Astrocyte (in vitro differentiated cells and primary cell): Measurements from ENCODE around the gene PCDHGC3. TPM values are rescaled to one million over a fixed set of nuclear protein-coding genes. Genes with fewer than 3 reads are reported as not detected.

Source experiments
- DNase-seq: peaks from one replicate; pipeline ENCODE4 v3.0.0-alpha.2; 2010; ENCODE audit warnings: low read depth
- FAIRE-seq: peaks from 2 replicates; lab custom pipeline; 2011; peaks lifted over from hg19 to GRCh38; lab: Jason Lieb, UNC
- H2AFZ ChIP-seq: 2 replicates; pipeline ENCODE4 v1.6.0; 2012; ENCODE audit warnings: low read depth, low read length, inconsistent platforms
- H3K27ac ChIP-seq: 2 replicates; pipeline ENCODE4 v1.5.1; 2011; ENCODE audit warnings: low read depth, low read length, inconsistent platforms
- H3K27me3 ChIP-seq: 2 replicates; pipeline ENCODE4 v1.6.0; 2011; ENCODE audit warnings: low read length, inconsistent platforms; ENCODE audit not compliant: insufficient read depth
- H3K36me3 ChIP-seq: 2 replicates; pipeline ENCODE4 v1.5.1; 2011; ENCODE audit warnings: low read length, inconsistent platforms; ENCODE audit not compliant: insufficient read depth
- H3K4me1 ChIP-seq: 2 replicates; pipeline ENCODE4 v1.5.1; 2011; ENCODE audit warnings: low read length, inconsistent platforms; ENCODE audit not compliant: insufficient read depth
- H3K4me2 ChIP-seq: 2 replicates; pipeline ENCODE4 v1.6.0; 2012; ENCODE audit warnings: low read length, inconsistent platforms
- H3K4me3 ChIP-seq: 2 replicates; pipeline ENCODE4 v1.5.1; 2011; ENCODE audit warnings: low read depth, mild to moderate bottlenecking, low read length, inconsistent platforms; ENCODE audit not compliant: insufficient read depth
- H3K79me2 ChIP-seq: 2 replicates; pipeline ENCODE4 v1.6.0; 2012; ENCODE audit warnings: mild to moderate bottlenecking, low read length, inconsistent platforms; ENCODE audit not compliant: insufficient read depth
- H3K9ac ChIP-seq: 2 replicates; pipeline ENCODE4 v1.6.0; 2012; ENCODE audit warnings: mild to moderate bottlenecking, low read length, inconsistent platforms
- H3K9me3 ChIP-seq: 2 replicates; pipeline ENCODE4 v1.5.1; 2012; ENCODE audit warnings: low read depth, mild to moderate bottlenecking, low read length, inconsistent platforms; ENCODE audit not compliant: insufficient read depth
- H4K20me1 ChIP-seq: 2 replicates; pipeline ENCODE4 v1.6.0; 2012; ENCODE audit warnings: low read length, inconsistent platforms; ENCODE audit not compliant: insufficient read depth
- H3K27ac Mint-ChIP-seq: one replicate; pipeline ENCODE4 v1.8.0; 2021; ENCODE audit warnings: mild to moderate bottlenecking, mixed read lengths; ENCODE audit not compliant: unreplicated experiment
- H3K27me3 Mint-ChIP-seq: one replicate; pipeline ENCODE4 v1.8.0; 2021; ENCODE audit warnings: low read depth, mixed read lengths; ENCODE audit not compliant: unreplicated experiment
- H3K36me3 Mint-ChIP-seq: one replicate; pipeline ENCODE4 v1.8.0; 2021; ENCODE audit warnings: low read depth, mixed read lengths; ENCODE audit not compliant: unreplicated experiment
- H3K4me1 Mint-ChIP-seq: one replicate; pipeline ENCODE4 v1.8.0; 2021; ENCODE audit warnings: low read depth, mixed read lengths; ENCODE audit not compliant: unreplicated experiment
- H3K4me3 Mint-ChIP-seq: one replicate; pipeline ENCODE4 v1.8.0; 2021; ENCODE audit warnings: mild to moderate bottlenecking, moderate library complexity, mixed read lengths; ENCODE audit not compliant: unreplicated experiment
- H3K9me3 Mint-ChIP-seq: one replicate; pipeline ENCODE4 v1.8.0; 2021; ENCODE audit warnings: mild to moderate bottlenecking, mixed read lengths; ENCODE audit not compliant: unreplicated experiment
- CTCF ChIP-seq: IDR thresholded peaks from 2 replicates; pipeline ENCODE4 v1.5.1; 2011; ENCODE audit warnings: low read depth, mild to moderate bottlenecking, inconsistent platforms, low read length, moderate library complexity; ENCODE audit not compliant: insufficient read depth
- EZH2 ChIP-seq: IDR thresholded peaks from 2 replicates; pipeline ENCODE4 v1.6.1; 2012; ENCODE audit warnings: mild to moderate bottlenecking, low read length, inconsistent platforms; ENCODE audit not compliant: insufficient read depth
- total RNA-seq: library from RNA; stranded (reverse); gene quantifications from 2 replicates; pipeline ENCODE4 v1.2.1, GENCODE V29; 2021

Gene PCDHGC3
- total RNA-seq, 1 donor from 2014 or later: 84.7 TPM

GRCh38 chr5:141494761-141495452, 19.1 kb downstream of the PCDHGC3 start:
- H3K4me3 ChIP-seq: peak overlapping the region; percentile 46
- FAIRE-seq (no peak), DNase-seq (peak; percentile 43)
- H3K27ac ChIP-seq: peak overlapping the region; percentile 78
- Mint-ChIP-seq H3K4me3 (peak overlapping the region; percentile 45), H3K36me3 (peaks cover 18% of the 10 kb centered on the region), H3K4me1 (peaks cover 30% of the 10 kb centered on the region), H3K27ac (peak overlapping the region; percentile 75), H3K27me3 (no peaks in the 10 kb centered on the region), H3K9me3 (peaks cover 4% of the 10 kb centered on the region)
- peak overlapping the region; percentile 29 for H2AFZ ChIP-seq
- H4K20me1 ChIP-seq: peaks cover 14% of the 10 kb centered on the region
- H3K9me3 ChIP-seq: no peaks in the 10 kb centered on the region
- TF ChIP-seq CTCF (no peak), EZH2 (no peak)
- peaks cover 40% of the 10 kb centered on the region for H3K79me2 ChIP-seq
- peaks cover 6% of the 10 kb centered on the region for H3K36me3 ChIP-seq
- H3K4me2 ChIP-seq: peak overlapping the region; percentile 78
- H3K4me1 ChIP-seq: peaks cover 33% of the 10 kb centered on the region
- no peaks in the 10 kb centered on the region for H3K27me3 ChIP-seq
- H3K9ac ChIP-seq: peak overlapping the region; percentile 80

DNA sequence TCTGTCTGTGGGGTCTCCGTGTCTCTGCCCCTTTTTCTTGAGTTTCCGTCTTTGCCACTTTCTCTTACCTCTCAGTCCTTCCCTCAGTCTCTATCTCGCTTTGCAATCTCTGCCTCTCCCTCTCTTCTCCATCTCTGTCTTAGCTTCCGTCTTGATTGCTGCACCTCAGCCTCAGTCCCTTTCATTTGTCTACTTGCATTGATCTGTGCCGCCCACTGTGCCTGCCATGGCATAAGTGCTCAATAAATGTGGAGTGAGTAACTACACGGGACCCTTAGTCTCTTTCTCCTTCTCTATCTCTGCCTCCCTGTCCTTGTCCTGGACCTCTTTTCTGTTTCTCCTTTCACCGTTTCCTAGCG, 19.7 kb downstream of the PCDHGC3 start:
- Histone ChIP-seq H3K4me1 (peaks cover 32% of the 10 kb centered on the region), H2AFZ (peak overlapping the region; percentile 29), H3K9me3 (no peaks in the 10 kb centered on the region), H3K79me2 (peaks cover 34% of the 10 kb centered on the region), H3K36me3 (peaks cover 6% of the 10 kb centered on the region), H3K27ac (peak overlapping the region; percentile 78), H3K4me3 (no peak overlapping the region), H3K9ac (peak overlapping the region; percentile 80), H4K20me1 (peaks cover 8% of the 10 kb centered on the region), H3K4me2 (peak overlapping the region; percentile 78), H3K27me3 (no peaks in the 10 kb centered on the region)
- no peak for FAIRE-seq
- H3K9me3 Mint-ChIP-seq: peaks cover 4% of the 10 kb centered on the region
- peak overlapping the region; percentile 34 for H3K4me3 Mint-ChIP-seq
- H3K27ac Mint-ChIP-seq: peak overlapping the region; percentile 75
- peaks cover 30% of the 10 kb centered on the region for H3K4me1 Mint-ChIP-seq
- TF ChIP-seq CTCF: no peak
- no peak for TF ChIP-seq EZH2
- no peaks in the 10 kb centered on the region for H3K27me3 Mint-ChIP-seq
- DNase-seq: no peak
- peaks cover 15% of the 10 kb centered on the region for H3K36me3 Mint-ChIP-seq

DNA sequence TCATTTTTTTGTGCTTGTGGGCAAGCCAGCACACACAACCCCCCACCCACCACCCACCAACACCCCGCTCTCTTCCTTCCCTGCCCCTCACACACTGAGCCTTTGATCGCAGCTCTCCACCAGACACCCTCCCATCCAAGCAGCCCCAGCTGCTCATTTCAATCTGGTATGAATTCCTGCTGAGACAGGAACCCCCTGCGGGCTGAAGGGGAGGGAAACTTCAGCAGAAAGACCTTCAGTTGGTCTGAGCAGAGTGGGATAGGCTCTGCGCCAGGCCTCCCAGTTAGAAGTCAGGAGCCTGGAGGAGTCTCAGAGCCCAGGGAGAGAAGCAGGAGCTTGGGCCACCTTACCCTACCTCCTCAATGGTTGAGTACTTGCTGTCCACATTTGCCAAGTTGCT, 20.3 kb downstream of the PCDHGC3 start:
- Histone ChIP-seq H2AFZ (no peak overlapping the region), H3K4me2 (peak overlapping the region; percentile 78), H3K36me3 (peaks cover 6% of the 10 kb centered on the region), H3K9ac (peak overlapping the region; percentile 80), H3K4me1 (peaks cover 32% of the 10 kb centered on the region), H3K27me3 (no peaks in the 10 kb centered on the region), H3K4me3 (no peak overlapping the region), H3K79me2 (peaks cover 28% of the 10 kb centered on the region), H3K27ac (peak overlapping the region; percentile 78), H4K20me1 (peaks cover 2% of the 10 kb centered on the region), H3K9me3 (no peaks in the 10 kb centered on the region)
- FAIRE-seq (peak; percentile 26), DNase-seq (peak; percentile 55)
- Mint-ChIP-seq H3K27me3 (no peaks in the 10 kb centered on the region), H3K4me3 (no peak overlapping the region), H3K4me1 (peaks cover 30% of the 10 kb centered on the region), H3K27ac (peak overlapping the region; percentile 75), H3K9me3 (peaks cover 2% of the 10 kb centered on the region), H3K36me3 (peaks cover 12% of the 10 kb centered on the region)
- TF ChIP-seq EZH2 (no peak), CTCF (no peak)
